MCF 10A (cell line): ENCODE results near the gene DDX31. TPM values are rescaled to one million over a fixed set of nuclear protein-coding genes. Genes with fewer than 3 reads are reported as not detected.

Source experiments
- BruUV-seq: library from RNA; stranded (reverse); fragments of 400-500 nt; replicated peaks from 2 replicates; lab custom pipeline; 2021; lab: Mats Ljungman, UMichigan
- CTCF ChIA-PET: fragments of 300-600 bp; sonication (Branson Sonifier 250); formaldehyde crosslinking; extraction: SDS; loops from one replicate; lab custom pipeline; 2021; ENCODE audit warnings: antibody characterized with exemption, inconsistent platforms; lab: Yijun Ruan, JAX
- POLR2A ChIA-PET: fragments of 300-600, 350-650 bp; sonication (Branson Sonifier 250); formaldehyde crosslinking; extraction: SDS; loops from one replicate; lab custom pipeline; 2020; ENCODE audit warnings: antibody characterized with exemption, inconsistent platforms; lab: Yijun Ruan, JAX
- DNase-seq: peaks from one replicate; pipeline ENCODE4 v3.0.0-alpha.2; 2018; ENCODE audit not compliant: unreplicated experiment
- H3K27ac Mint-ChIP-seq: one replicate; pipeline ENCODE4 v1.8.0; 2022; ENCODE audit warnings: mild to moderate bottlenecking, low read depth, mixed read lengths; ENCODE audit not compliant: unreplicated experiment
- H3K27me3 Mint-ChIP-seq: one replicate; pipeline ENCODE4 v1.8.0; 2022; ENCODE audit warnings: mixed read lengths; ENCODE audit not compliant: insufficient read depth, unreplicated experiment
- H3K36me3 Mint-ChIP-seq: one replicate; pipeline ENCODE4 v1.8.0; 2022; ENCODE audit warnings: mild to moderate bottlenecking, moderate library complexity, mixed read lengths; ENCODE audit not compliant: insufficient read depth, unreplicated experiment
- H3K4me1 Mint-ChIP-seq: one replicate; pipeline ENCODE4 v1.8.0; 2022; ENCODE audit warnings: mixed read lengths; ENCODE audit not compliant: insufficient read depth, unreplicated experiment
- H3K4me3 Mint-ChIP-seq: one replicate; pipeline ENCODE4 v1.8.0; 2022; ENCODE audit warnings: mild to moderate bottlenecking, moderate library complexity, mixed read lengths; ENCODE audit not compliant: unreplicated experiment
- H3K9me3 Mint-ChIP-seq: one replicate; pipeline ENCODE4 v1.8.0; 2022; ENCODE audit warnings: mixed read lengths; ENCODE audit not compliant: unreplicated experiment
- CTCF ChIP-seq: fragments of 200-600 bp; IDR thresholded peaks from one replicate; pipeline ENCODE4 v1.8.0; 2022; ENCODE audit warnings: antibody characterized with exemption, mild to moderate bottlenecking; ENCODE audit not compliant: unreplicated experiment
- intact Hi-C: fragments of 100-400 bp; cut with micrococcal nuclease; formaldehyde crosslinking; loops from 2 replicates; pipeline ENCODE4 v1.14.1; 2022
- total RNA-seq: library from RNA; stranded (reverse); gene quantifications from 2 replicates; pipeline ENCODE4 v1.2.3, GENCODE V29; 2022

DDX31 gene
- total RNA-seq, 1 experiment from 2014 or later, result 28.8 TPM

GRCh38 chr9:132579427-132579798 lies 90.4 kb downstream of the DDX31 start:
- Mint-ChIP-seq H3K4me1 (peaks cover 5% of the 10 kb centered on the region), H3K27me3 (peaks cover 88% of the 10 kb centered on the region), H3K36me3 (peaks cover 6% of the 10 kb centered on the region), H3K9me3 (no peaks in the 10 kb centered on the region), H3K27ac (no peak overlapping the region), H3K4me3 (no peak overlapping the region)
- intact Hi-C loops, result loop anchor here (5.0 kb wide), 1 partner anchor 822 kb away; no protein-coding TSS in a partner anchor
- BruUV-seq, result no TSS peak
- ChIA-PET CTCF (interaction anchor here (0.6 to 1.4 kb wide), 3 partner anchors 72 to 605 kb away, joined by 3 to 5 read pairs (median 3); no protein-coding TSS in a partner anchor), POLR2A (no interaction called here)
- DNase-seq, result no peak
- no peak for TF ChIP-seq CTCF

- Mint-ChIP-seq H3K4me1 (peaks cover 5% of the 10 kb centered on the region), H3K27me3 (peaks cover 78% of the 10 kb centered on the region), H3K9me3 (no peaks in the 10 kb centered on the region), H3K36me3 (peaks cover 6% of the 10 kb centered on the region), H3K4me3 (no peak overlapping the region), H3K27ac (no peak overlapping the region)
- CTCF ChIA-PET, result interaction anchor here (0.6 kb wide), 1 partner anchor 88 kb away, joined by 3 read pairs; no protein-coding TSS in a partner anchor
- no peak for TF ChIP-seq CTCF
- DNase-seq, result no peak
- intact Hi-C loops, result loop anchor here (5.0 kb wide), 1 partner anchor 821 kb away; no protein-coding TSS in a partner anchor
- no TSS peak for BruUV-seq
- POLR2A ChIA-PET, result no interaction called here
Observed at GRCh38 chr9:132578367-132578932, 91.3 kb downstream of the DDX31 start.

GRCh38 chr9:132577119-132577518 lies 92.7 kb downstream of the DDX31 start:
- peaks cover 75% of the 10 kb centered on the region for H3K27me3 Mint-ChIP-seq
- intact Hi-C loops, result loop anchor here (5.0 kb wide), 1 partner anchor 820 kb away; no protein-coding TSS in a partner anchor
- TF ChIP-seq CTCF, result no peak
- no peak for DNase-seq
- ChIA-PET POLR2A (no interaction called here), CTCF (interaction anchor here (0.8 to 2.1 kb wide), 3 partner anchors 9 to 70 kb away, joined by 3 to 5 read pairs (median 3); no protein-coding TSS in a partner anchor)
- H3K9me3 Mint-ChIP-seq, result no peaks in the 10 kb centered on the region
- H3K4me1 Mint-ChIP-seq, result peaks cover 5% of the 10 kb centered on the region
- H3K27ac Mint-ChIP-seq, result no peak overlapping the region
- H3K4me3 Mint-ChIP-seq, result no peak overlapping the region
- H3K36me3 Mint-ChIP-seq, result peaks cover 6% of the 10 kb centered on the region
- BruUV-seq, result no TSS peak

GRCh38 chr9:132575811-132576210 lies 94.0 kb downstream of the DDX31 start:
- BruUV-seq, result no TSS peak
- Mint-ChIP-seq H3K4me3 (no peak overlapping the region), H3K27me3 (peaks cover 75% of the 10 kb centered on the region), H3K4me1 (peaks cover 5% of the 10 kb centered on the region), H3K9me3 (no peaks in the 10 kb centered on the region), H3K36me3 (peaks cover 11% of the 10 kb centered on the region), H3K27ac (no peak overlapping the region)
- ChIA-PET CTCF (interaction anchor here (0.6 to 2.3 kb wide), 10 partner anchors 8 to 813 kb away, joined by 3 to 13 read pairs (median 4); no protein-coding TSS in a partner anchor), POLR2A (no interaction called here)
- intact Hi-C loops, result loop anchor here (1.0 to 5.0 kb wide), 2 partner anchors 69 to 819 kb away; no protein-coding TSS in a partner anchor
- TF ChIP-seq CTCF, result no peak
- no peak for DNase-seq
